VCaP (cell line): ENCODE data around the gene LIG3.

Experiments
- H3K27ac ChIP-seq: fragments of 450-650 bp; 2 replicates; pipeline ENCODE4 v1.5.1; 2017
- TF ChIP-seq, protein P1 (sequence below): fragments of 450-650 bp; conservative IDR thresholded peaks from 2 replicates; pipeline ENCODE4 v1.5.1; 2017; ENCODE audit warnings: mild to moderate bottlenecking, moderate library complexity

Gene LIG3

GRCh38 chr17:34979650-34980352, 511 bp upstream of the LIG3 start:
- peak overlapping the region; percentile 98 for H3K27ac ChIP-seq
- TF ChIP-seq, protein P1, sequence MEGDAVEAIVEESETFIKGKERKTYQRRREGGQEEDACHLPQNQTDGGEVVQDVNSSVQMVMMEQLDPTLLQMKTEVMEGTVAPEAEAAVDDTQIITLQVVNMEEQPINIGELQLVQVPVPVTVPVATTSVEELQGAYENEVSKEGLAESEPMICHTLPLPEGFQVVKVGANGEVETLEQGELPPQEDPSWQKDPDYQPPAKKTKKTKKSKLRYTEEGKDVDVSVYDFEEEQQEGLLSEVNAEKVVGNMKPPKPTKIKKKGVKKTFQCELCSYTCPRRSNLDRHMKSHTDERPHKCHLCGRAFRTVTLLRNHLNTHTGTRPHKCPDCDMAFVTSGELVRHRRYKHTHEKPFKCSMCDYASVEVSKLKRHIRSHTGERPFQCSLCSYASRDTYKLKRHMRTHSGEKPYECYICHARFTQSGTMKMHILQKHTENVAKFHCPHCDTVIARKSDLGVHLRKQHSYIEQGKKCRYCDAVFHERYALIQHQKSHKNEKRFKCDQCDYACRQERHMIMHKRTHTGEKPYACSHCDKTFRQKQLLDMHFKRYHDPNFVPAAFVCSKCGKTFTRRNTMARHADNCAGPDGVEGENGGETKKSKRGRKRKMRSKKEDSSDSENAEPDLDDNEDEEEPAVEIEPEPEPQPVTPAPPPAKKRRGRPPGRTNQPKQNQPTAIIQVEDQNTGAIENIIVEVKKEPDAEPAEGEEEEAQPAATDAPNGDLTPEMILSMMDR, result no peak

- TF ChIP-seq, protein P1, result peak; percentile 74
- H3K27ac ChIP-seq, result peak overlapping the region; percentile 98
These were observed 597 bp downstream of the LIG3 start for GRCh38 chr17:34980681-34981537.

- TF ChIP-seq, protein P1, result no peak
- peak overlapping the region; percentile 98 for H3K27ac ChIP-seq
These were observed 1.4 kb downstream of the LIG3 start for GRCh38 chr17:34981538-34982241.

- TF ChIP-seq, protein P1, result no peak
- H3K27ac ChIP-seq, result peak overlapping the region; percentile 99
These were observed 6.9 kb downstream of the LIG3 start for GRCh38 chr17:34987232-34987631.

DNA sequence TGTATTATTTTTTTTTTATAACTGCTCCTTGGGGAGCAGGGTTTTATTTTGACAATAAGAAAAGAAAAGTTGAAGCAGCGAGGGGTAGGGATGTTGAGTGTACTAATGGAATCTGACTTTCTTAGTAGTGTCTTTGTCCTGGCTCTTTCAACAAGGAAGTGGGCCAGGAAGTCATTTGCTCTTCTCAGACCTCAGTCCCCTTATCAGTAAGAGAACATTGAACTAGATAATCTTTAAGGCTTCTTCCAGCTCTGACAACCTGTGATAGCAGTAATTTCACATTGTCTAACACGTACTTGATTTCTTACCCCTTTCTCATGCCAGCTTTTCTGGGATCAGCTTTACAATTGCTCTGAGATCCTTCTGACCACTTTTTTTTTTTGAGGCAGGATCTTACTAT, 8.3 kb downstream of the LIG3 start:
- TF ChIP-seq, protein P1, result no peak
- peak overlapping the region; percentile 99; the same call in 1 of the 2 replicates for H3K27ac ChIP-seq

- TF ChIP-seq, protein P1, result no peak
- H3K27ac ChIP-seq, result peak overlapping the region; percentile 99
These were observed 9.2 kb downstream of the LIG3 start for GRCh38 chr17:34989473-34989872.

- TF ChIP-seq, protein P1, result no peak
- H3K27ac ChIP-seq, result peak overlapping the region; percentile 99
These were observed 10.6 kb downstream of the LIG3 start for GRCh38 chr17:34990921-34991365.
